Urothelium cell line (cell line): ENCODE results near the gene TPD52L2.
"Not testable (repeated sequence)": the region's sequence is repeated elsewhere in the genome, so short reads cannot be mapped to it uniquely, and the experiment has no call there.

Experiments used
- DNase-seq: peaks from one replicate; pipeline ENCODE4 v3.0.0; 2011; ENCODE audit warnings: low spot score, mixed read lengths
- FAIRE-seq: peaks from 2 replicates; lab custom pipeline; 2011; peaks lifted over from hg19 to GRCh38; lab: Jason Lieb, UNC

Gene TPD52L2

DNA sequence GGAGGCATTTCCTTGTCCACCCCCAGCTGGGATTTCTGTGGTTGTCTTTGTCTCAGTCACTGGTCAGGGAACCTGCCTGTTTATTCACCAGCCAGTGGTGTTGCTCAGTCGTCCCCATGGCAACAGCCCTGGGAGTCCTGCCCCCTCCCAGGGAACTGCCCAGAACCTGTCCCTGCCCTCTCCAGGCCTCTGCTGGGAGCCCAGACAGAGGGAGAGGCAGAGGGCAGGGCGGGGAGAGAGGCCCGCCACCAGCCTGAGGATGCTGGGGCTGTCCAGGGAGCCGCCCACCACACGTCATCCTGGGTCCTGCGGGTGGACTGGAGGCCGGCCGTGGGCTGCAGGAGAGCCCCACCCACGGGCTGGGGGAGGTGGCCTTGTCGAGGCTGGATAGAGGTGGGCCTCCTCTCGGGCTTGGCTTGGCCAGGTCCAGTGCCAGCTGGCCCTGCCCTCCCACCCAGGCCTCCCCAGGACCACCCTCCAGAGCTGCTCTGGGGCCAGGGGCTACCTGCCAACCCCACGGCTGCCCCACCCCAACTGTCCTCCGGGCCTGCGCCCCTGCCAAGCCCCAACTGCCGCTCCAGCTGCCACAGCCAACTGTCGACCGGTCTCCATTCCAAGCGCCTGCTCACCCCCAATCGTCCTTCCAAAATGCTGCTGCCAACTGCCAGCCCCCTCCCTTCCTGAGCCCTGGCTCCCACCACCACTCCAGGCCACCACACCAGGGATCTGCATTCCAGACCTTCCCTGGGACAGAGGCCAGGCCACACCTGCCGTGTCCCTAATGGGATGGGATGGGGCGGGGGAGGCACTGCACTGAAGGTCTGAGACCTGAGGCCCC, 29.8 kb upstream of the TPD52L2 start:
- DNase-seq, result peak; percentile 97
- FAIRE-seq, result no peak

DNA sequence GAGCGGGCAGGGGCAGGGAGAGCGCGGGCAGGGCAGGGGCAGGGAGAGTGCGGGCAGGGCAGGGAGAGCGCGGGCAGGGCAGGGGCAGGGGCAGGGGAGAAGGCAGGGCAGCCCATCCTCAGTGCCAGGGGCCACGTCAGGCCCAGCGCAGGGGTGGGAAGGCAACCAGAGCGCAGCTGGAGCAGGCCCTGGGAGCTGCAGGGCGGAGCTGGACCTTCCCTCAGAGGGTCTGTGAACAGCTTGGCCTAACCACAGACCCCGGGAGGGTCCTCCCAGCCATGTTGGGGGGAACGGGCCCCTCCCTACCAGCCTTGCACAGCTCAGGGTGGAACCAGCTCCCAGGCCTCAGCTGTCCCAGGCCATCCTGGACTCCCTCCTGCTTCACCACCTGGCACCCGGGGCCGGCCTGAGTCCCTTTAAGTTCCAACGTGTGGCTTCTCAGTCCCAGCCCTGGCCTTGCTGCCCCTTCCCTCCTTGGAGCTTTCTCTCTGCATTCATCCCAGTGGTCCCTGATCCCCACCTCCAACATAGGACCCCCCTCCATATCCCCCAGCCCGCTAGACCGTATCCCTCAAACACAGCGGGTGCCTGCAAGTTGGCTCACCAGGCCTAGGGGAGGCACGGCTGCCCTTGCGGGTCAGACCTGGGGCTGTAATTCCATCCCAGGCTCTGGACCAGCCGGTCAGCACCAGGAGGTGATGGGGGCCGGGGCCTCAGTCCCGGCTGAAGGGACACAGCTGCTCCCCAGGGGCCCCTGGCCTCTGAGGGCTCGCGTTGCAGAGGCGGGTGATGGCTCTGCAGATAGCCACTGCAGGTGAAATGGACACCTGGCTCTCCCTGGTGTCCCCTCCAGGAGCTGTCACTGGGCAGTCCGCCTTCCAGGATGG, 28.4 kb upstream of the TPD52L2 start:
- no peak for DNase-seq
- no peak for FAIRE-seq

DNA sequence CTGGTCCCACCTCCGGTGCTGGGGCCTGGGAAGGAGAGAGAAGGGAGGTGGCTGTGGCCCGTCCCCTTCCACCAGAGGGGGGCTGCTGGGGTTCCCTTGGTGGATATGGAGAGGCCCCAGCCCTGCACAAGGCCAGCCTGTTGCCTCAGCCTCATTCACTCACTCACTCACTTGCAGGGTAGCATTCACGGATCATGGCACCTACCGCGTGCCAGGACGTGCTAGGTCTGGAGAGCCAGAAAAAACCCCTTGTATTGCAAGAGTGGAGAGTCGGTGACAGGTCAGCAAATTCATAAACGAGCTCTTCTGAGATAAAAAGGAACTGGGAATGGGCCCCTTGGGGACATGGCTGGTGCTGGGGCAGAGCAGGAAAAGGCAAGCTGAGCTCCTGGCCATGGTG, 27.6 kb upstream of the TPD52L2 start:
- no peak for FAIRE-seq
- no peak for DNase-seq

DNA sequence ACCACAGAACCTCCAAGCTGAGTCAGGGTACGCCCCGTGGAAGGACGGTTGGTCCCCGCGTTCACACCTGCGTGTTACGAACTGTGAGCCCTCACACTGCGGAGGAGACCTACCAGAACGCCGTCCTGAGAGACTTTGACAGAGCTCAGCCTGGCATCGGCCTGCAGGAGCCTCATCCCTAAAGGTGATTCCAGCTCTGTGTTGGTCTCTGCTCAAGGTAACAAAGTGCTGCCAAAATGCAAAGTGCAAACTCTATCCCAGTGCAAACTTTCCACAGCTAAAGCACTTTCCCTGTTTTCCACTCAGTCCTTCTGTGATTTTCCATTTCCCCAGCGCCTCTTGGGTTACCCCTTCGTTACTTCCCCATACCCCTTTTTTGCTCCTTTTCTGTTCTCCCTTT, 25.4 kb upstream of the TPD52L2 start:
- no peak for FAIRE-seq
- no peak for DNase-seq

DNA sequence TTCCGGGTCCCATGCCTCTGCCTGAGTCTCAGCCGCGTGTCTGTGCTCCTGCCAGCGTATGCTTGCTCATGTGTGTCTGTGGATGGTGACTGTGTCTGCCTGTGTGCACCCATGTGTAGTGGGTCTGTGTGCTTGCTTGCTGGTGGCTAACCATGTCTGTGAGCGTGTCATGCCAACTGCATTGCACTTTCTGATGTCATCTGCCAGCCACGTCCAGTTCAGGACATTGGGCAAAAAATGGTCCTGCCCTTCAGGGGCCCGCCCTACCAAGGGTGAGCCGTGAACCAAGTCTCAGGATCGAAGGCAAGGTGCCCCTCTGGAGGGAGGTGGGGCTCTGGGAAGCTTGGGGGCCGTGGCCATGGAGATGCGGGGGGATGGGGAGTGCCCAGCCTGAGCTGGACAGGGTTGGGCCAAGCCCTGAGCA, 24.7 kb upstream of the TPD52L2 start:
- FAIRE-seq (no peak), DNase-seq (no peak)

DNA sequence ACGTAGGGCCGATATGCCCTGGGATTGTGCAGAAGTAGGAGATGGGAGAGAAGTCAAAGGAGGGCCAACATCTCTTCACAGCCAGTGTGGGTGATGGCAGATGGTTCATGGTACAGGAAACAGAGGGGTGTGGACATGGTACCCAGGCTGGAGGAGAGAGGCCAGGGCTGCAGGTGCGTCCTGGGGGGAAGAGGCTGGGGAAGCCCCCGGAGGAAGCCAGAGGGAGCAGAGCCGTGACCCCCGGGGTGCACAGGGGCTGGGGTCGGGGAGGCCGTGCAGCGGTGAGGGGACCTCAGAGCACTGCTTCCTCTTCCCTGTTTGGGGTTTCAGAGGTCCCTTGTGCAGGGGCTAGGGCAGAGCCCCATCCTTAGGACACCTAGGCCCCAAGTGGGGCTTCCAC, 22.8 kb upstream of the TPD52L2 start:
- no peak for FAIRE-seq
- DNase-seq, result no peak

DNA sequence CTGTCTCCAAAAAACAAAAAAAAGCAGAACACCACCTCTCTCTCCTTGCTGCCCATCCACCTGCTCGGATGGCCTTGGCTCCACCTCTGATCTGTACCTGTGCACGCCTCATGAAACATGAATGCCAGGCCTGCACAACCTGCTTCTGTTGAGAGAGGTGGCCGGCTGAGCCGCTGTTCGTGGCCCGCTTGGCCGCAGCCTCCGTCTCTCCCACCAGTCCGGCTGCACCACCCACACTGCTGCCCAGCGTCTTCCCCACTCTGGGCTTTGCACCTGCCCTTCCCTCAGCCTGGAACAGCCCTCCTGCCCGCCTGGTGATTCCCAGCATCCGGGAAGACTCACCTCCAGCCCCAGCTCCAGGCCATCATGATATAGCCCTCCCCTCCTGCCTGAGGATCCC, 21.8 kb upstream of the TPD52L2 start:
- no peak for DNase-seq
- FAIRE-seq, result no peak

DNA sequence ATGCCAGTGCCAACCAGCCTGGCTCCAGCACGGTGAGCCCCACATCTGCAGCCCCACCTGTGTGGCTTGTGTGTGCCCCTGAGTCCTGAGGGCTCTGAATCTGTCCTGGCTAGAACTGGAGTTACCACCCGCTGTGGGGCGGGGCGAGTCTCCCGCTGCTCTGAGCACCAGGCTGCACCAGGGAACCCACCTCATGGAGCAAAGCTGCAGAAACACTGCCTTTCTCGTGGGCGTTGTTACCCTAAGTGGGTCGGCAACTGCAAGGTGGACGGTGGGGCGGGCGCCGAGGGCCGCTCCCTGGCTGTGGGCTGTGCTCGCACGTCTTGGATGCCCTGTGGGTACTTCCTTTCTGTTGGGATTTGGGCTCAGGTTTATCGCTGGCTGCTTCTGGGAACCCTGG, 21.3 kb upstream of the TPD52L2 start:
- FAIRE-seq (no peak), DNase-seq (no peak)

DNA sequence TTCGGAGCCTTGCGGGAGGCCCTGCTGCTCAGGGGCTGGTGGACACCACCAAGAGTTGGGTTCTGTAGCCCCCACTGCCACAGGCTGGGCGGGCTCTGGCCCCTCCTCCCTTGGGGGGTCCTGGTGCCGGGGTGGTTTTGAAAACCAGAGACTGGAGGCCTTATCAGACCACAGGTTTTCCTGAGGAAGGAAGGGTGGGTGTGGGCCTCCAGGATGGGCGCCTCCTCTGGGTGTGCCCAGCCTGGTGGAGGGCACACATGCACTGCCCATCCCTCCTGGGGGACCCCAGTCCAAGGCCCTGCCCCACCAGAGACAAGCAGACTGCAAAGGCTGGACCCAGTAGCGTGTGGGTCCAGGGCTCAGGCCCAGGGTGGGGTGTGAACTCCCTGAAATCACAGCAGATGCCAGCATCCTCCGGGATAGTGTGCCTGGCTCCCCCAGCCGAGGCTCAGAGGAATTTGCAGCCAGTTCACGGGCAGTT, 20.5 kb upstream of the TPD52L2 start:
- DNase-seq (no peak), FAIRE-seq (no peak)

DNA sequence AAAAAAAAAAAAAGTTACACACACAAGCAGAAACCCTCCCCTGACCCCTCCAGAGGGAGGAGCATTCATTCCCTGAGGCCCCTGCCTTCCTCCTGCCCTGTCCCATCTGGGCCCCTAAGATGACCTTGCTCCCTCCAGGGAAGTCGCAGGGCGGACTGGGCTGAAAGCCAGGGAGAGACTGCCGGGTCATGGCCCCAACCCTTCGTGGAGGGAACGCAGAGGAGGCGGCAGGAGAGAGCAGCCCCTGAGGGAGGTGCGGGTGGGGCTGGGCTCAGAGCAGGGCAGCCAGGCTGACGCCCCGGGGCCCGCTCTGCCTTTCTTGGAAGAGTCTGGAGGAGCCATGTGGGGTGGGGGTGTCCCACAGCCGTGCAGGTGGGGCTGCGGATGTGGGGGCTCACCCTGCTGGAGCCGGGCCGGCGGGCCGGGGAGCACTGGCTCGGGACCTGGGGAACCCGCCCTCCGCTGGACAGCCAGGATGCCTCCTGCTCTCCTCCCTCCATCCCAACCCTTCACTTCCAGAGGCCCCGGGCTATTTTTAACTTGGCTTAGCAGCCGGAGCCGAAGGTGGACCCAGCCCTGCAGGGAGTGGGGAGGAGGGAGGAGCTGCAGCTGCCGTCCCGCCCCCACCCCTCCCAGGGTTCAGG, 18.8 kb upstream of the TPD52L2 start:
- FAIRE-seq, result no peak
- peak; percentile 61 for DNase-seq

DNA sequence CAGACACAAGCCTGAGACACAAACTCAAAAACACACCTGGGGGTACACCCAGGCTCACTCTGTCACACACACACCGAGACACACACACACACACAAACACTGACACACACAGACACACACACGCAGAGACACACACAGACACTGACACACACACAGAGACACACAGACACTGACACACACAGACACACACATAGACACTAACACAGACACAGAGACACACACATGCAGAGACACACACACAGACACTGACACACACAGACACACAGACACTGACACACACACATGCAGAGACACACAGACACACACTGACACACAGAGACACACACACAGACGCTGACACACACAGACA, 18.2 kb upstream of the TPD52L2 start:
- FAIRE-seq (peak; percentile 58), DNase-seq (no peak)

DNA sequence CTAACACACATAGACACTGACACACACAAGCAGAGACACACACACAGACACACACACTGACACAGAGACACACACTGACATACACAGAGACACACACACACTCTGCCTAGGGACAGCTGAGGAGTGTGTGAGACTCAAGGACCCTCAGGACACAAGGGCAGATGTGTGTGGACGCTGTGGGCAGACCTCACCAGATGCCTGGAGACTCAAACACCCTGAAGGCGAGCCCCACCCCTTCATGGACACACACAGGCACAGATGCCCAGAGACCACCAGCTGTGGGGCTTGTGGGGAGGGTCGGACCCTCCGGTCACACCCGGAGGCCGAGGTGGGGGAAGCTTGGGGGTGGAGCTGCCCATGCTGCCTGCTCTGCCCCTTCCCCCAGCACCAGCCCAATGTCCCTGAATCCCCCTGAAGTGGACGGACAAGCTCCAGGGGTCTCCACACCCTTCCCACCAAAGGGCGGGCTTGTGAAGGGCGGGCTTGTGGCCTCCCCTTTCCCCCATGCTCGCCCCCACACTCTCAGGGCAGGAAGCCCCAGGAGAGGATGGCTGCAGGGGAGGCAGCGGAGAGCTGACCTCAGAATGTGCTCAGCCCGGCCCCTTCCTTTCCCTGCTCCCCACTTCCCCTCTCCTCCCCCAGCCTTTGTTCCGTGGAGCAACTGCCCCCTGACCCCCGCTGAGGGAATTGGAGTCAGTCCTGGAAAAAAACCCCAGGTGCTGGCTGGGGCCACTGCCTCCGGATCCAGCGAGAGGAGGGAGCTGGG, 17.6 kb upstream of the TPD52L2 start:
- DNase-seq, result no peak
- FAIRE-seq, result no peak

DNA sequence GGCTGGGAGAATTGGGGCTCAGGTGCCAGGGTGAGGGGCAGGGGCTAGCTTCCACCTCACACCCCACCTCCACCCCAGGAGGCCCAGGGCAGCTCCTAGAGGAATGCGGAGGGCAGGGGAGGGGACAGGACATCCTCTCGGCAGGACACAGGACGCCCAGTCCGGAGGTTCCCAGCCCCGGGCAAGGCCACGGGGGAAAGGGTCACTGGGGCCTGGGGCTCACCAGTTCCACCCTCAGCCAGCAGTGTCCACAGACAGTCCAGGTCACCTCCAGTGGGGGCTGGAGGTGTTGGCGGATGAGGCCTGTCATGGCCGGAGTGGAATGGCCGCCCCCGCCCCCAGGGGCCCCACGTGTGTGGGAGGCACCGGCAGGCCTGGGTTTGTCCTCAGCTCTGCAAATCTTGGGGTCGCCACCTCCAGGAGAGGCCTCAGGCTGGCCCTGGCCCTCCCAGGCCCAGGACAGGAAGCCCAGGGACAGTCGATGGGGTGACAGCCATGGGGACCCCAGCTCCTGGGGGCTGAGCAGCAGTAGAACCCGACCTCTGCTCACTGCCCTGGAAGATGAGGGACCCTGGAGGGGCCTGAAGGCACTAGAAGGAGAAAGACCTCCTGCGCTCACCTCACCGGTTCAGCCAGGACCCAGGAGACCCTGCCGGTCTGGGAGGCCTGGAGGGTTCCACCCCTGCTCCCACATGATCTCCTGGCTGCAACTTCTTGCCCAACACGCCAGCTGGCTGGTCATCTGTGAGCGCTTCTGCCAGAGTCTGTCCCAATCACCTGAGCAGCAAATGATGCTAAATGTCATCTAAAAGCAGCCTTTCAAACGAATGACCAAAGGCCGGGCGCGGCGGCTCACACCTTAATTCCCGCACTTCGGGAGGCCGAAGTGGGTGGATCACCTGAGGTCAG, 16.8 kb upstream of the TPD52L2 start:
- DNase-seq (no peak), FAIRE-seq (no peak)

DNA sequence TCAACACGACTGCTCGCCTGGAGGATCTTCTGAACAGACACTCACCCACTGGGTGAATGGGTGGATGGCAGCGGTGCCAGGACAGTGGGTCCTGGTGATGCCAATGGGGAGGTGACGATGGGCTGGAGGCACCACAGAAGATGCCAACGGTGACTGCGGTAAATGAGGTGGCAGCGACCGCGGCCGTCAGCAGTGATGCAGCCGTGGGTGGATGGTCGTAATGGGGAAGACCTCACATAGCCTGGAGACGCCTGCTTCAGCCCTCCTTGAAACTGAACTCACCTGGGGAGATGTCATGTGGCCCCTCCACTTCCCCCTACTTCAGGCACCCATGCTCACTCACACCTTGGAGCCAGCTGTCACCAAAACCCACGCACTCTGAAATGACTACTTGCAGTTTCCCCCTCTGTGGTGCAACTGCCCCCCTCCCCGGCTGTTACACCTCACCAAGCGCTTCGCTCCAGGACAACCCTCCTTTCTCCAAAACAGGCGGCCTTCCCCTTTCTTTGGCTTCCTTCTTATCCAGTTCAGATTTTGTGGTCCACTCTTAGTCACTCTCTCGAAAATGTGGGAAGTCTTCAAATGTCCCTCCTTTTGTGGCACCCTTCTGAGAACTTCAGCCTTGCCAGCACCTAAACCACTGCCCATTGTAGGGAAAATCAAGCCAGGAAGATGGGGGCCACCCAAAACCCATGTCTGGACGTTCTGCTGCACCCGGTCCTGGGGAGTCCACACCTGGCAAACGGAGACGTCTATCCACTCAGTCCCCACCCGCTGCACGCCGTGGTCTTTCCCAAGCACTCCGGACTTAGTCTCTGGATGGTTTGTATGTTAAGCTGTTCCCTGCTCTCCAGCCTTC, 14.2 kb upstream of the TPD52L2 start:
- no peak for FAIRE-seq
- DNase-seq, result no peak

DNA sequence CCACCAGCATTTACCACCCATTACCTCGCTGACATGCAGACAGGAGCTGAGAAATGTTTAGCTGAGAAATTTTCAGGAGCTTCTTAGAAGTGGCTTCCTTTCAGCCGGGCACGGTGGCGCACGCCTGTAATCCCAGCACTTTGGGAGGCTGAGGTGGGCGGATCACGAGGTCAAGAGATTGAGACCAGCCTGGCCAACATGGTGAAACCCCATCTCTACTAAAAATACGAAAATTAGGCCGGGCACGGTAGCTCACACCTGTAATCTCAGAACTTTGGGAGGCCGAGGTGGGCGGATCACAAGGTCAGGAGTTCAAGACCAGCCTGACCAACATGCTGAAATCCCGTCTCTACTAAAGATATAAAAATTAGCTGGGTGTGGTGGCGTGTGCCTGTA, 13.5 kb upstream of the TPD52L2 start:
- not testable (repeated sequence) for DNase-seq, FAIRE-seq

DNA sequence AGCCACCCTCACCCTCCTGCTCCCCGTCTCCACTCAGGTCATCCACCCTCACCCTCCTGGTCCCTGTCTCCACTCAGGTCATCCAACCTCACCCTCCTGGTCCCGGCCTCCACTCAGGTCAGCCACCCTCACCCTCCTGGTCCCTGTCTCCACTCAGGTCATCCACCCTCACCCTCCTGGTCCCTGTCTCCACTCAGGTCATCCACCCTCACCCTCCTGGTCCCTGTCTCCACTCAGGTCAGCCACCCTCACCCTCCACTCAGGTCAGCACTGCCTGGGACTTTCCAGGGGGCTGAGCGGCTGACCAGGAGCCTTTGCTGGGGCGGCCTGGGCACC, 11.4 kb upstream of the TPD52L2 start:
- DNase-seq, FAIRE-seq: not testable (repeated sequence)

DNA sequence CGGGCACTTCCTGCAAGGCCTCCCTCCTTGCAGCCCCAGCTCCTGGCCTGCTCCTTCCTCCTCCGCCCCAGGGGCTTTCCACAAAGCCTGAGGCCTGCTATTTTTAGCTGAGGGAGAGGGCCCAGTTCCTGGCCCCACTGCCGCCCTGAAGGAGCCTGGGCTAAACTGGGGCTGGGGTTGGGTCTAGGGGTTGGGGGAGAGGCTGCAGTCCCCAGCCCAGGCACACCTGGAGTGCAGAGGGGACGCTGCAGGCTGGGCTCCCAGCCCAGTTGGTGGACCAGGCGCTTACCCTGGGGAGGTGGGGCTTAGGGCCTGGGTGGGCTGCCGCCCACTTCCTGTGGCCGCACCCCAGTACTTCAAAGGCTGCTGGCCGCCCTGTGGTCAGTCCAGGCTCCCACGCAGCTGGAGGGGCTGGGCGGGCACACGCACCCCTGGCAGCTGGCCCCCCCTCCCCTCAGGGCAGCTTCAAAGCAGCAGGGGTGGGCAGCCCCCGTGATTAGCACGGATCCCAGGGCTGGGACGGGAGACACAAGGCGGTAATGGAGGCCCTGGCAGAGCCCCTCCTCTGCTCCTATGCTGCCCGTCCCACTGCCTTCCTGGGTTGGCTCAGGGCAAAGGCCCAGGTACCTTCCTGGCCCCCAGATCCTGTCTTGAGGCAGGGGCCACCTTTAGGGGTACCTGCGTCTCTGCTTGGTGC, 10.9 kb upstream of the TPD52L2 start:
- DNase-seq, result no peak
- no peak for FAIRE-seq

DNA sequence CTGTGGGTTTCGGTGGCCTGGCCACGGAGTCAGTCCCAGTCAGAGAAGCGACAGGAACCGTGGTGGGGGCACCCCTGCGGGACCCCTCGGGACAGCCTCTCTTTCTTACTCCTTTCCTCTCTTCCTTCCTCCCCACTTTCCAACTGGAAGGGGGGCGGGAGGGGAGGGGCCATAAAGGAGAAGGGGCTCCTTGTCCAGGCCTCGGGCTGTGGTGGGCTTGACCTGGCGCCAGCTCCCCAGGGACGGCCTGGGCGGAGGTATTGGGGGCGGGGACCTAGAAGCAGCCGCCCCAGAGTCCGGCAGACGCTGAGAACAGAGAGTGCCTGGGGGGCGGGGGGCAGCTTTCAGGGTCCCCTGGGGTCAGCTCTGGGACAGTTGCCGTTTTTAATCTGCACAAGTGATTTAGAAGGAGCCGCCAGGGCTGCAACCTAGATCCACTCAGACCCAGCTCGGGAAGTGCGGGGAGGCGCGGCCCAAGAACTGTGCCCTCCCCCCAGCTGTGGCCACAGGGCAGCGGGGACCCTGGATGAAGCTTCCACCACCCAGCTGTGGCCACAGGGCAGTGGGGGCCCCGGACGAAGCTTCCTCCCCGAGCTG, 10.2 kb upstream of the TPD52L2 start:
- FAIRE-seq (no peak), DNase-seq (no peak)
